Measurements from ENCODE around the gene PNISR.

The PNISR gene

GRCh38 chr6:99359800-99360199, 65.3 kb downstream of the PNISR start:
- no peak overlapping the region for H3K4me3 ChIP-seq (ENCODE audit: low read length)
- H3K79me2 ChIP-seq (ENCODE audit: control insufficient read depth, low read length): no peaks in the 10 kb centered on the region
- H3K27me3 ChIP-seq (ENCODE audit: control insufficient read depth, low read length): peaks cover 12% of the 10 kb centered on the region; the same call in 1 of the 2 replicates
- H4K20me1 ChIP-seq (ENCODE audit: control insufficient read depth, insufficient read depth, low read depth, low read length): no peaks in the 10 kb centered on the region
- no peaks in the 10 kb centered on the region for H3K9me3 ChIP-seq (ENCODE audit: control insufficient read depth, insufficient read depth, low read length)
- H3F3A ChIP-seq (ENCODE audit: control insufficient read depth, insufficient read depth): no peaks in the 10 kb centered on the region
- H3K9me2 ChIP-seq (replicated peaks; ENCODE audit: control insufficient read depth, low read length): no peaks in the 10 kb centered on the region
- no peak overlapping the region for H3K27ac ChIP-seq (ENCODE audit: low read depth, low read length)
- no peaks in the 10 kb centered on the region for H3K36me3 ChIP-seq (ENCODE audit: control insufficient read depth, low read length)
- H3K4me2 ChIP-seq (ENCODE audit: low read length): no peak overlapping the region
- H3K4me1 ChIP-seq (ENCODE audit: control insufficient read depth, low read length): no peaks in the 10 kb centered on the region
- TF ChIP-seq, protein P1, sequence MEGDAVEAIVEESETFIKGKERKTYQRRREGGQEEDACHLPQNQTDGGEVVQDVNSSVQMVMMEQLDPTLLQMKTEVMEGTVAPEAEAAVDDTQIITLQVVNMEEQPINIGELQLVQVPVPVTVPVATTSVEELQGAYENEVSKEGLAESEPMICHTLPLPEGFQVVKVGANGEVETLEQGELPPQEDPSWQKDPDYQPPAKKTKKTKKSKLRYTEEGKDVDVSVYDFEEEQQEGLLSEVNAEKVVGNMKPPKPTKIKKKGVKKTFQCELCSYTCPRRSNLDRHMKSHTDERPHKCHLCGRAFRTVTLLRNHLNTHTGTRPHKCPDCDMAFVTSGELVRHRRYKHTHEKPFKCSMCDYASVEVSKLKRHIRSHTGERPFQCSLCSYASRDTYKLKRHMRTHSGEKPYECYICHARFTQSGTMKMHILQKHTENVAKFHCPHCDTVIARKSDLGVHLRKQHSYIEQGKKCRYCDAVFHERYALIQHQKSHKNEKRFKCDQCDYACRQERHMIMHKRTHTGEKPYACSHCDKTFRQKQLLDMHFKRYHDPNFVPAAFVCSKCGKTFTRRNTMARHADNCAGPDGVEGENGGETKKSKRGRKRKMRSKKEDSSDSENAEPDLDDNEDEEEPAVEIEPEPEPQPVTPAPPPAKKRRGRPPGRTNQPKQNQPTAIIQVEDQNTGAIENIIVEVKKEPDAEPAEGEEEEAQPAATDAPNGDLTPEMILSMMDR (IDR thresholded peaks at IDR 0.05; ENCODE audit: low read depth, low read length, poor library complexity, severe bottlenecking): no peak

DNA sequence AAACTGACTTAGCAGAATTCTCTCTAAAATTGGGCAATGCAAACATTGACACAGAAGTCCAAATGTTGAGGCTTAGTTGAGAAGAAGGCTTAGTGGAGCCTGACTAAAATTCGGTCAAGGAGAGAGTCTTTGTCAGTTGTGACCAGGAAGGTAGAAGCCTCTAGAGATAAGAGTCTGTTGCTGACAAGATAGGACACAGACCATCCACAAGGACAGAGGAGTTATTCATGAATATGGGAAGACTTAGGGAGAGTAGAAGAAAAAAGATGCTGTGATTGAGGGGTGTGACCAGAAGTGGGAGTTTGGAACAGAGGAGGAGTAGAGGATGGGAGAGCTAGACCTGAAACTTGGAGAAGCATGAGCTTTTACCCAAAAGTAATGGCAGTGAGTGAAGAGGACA, 68.5 kb downstream of the PNISR start:
- H3K4me2 ChIP-seq (ENCODE audit: low read length): no peak overlapping the region
- no peaks in the 10 kb centered on the region for H3K9me2 ChIP-seq (replicated peaks; ENCODE audit: control insufficient read depth, low read length)
- H3K27me3 ChIP-seq (ENCODE audit: control insufficient read depth, low read length): peaks cover 7% of the 10 kb centered on the region; the same call in 1 of the 2 replicates
- H3K9me3 ChIP-seq (ENCODE audit: control insufficient read depth, insufficient read depth, low read length): no peaks in the 10 kb centered on the region
- no peaks in the 10 kb centered on the region for H3K79me2 ChIP-seq (ENCODE audit: control insufficient read depth, low read length)
- no peaks in the 10 kb centered on the region for H3F3A ChIP-seq (ENCODE audit: control insufficient read depth, insufficient read depth)
- no peaks in the 10 kb centered on the region for H3K36me3 ChIP-seq (ENCODE audit: control insufficient read depth, low read length)
- H3K4me3 ChIP-seq (ENCODE audit: low read length): no peak overlapping the region
- no peak overlapping the region for H3K27ac ChIP-seq (ENCODE audit: low read depth, low read length)
- no peaks in the 10 kb centered on the region for H3K4me1 ChIP-seq (ENCODE audit: control insufficient read depth, low read length)
- TF ChIP-seq, protein P1 (IDR thresholded peaks at IDR 0.05; ENCODE audit: low read depth, low read length, poor library complexity, severe bottlenecking): no peak
- no peak for TF ChIP-seq EZH2phosphoT487 (IDR thresholded peaks at IDR 0.05; ENCODE audit: borderline replicate concordance, low read length)
- no peaks in the 10 kb centered on the region for H4K20me1 ChIP-seq (ENCODE audit: control insufficient read depth, insufficient read depth, low read depth, low read length)

GRCh38 chr6:99354983-99355382, 70.1 kb downstream of the PNISR start:
- no peaks in the 10 kb centered on the region for H3K36me3 ChIP-seq (ENCODE audit: control insufficient read depth, low read length)
- TF ChIP-seq EZH2phosphoT487 (IDR thresholded peaks at IDR 0.05; ENCODE audit: borderline replicate concordance, low read length): no peak
- TF ChIP-seq, protein P1 (IDR thresholded peaks at IDR 0.05; ENCODE audit: low read depth, low read length, poor library complexity, severe bottlenecking): no peak
- H3K4me3 ChIP-seq (ENCODE audit: low read length): no peak overlapping the region
- H3F3A ChIP-seq (ENCODE audit: control insufficient read depth, insufficient read depth): no peaks in the 10 kb centered on the region
- H3K9me2 ChIP-seq (replicated peaks; ENCODE audit: control insufficient read depth, low read length): no peaks in the 10 kb centered on the region
- H3K4me1 ChIP-seq (ENCODE audit: control insufficient read depth, low read length): no peaks in the 10 kb centered on the region
- H3K9me3 ChIP-seq (ENCODE audit: control insufficient read depth, insufficient read depth, low read length): no peaks in the 10 kb centered on the region
- no peaks in the 10 kb centered on the region for H4K20me1 ChIP-seq (ENCODE audit: control insufficient read depth, insufficient read depth, low read depth, low read length)
- no peak overlapping the region for H3K4me2 ChIP-seq (ENCODE audit: low read length)
- no peaks in the 10 kb centered on the region for H3K79me2 ChIP-seq (ENCODE audit: control insufficient read depth, low read length)
- H3K27me3 ChIP-seq (ENCODE audit: control insufficient read depth, low read length): peaks cover 17% of the 10 kb centered on the region
- no peak overlapping the region for H3K27ac ChIP-seq (ENCODE audit: low read depth, low read length)

- Histone ChIP-seq H3K4me1 (ENCODE audit: control insufficient read depth, low read length) (no peaks in the 10 kb centered on the region), H3K79me2 (ENCODE audit: control insufficient read depth, low read length) (no peaks in the 10 kb centered on the region), H3K4me3 (ENCODE audit: low read length) (no peak overlapping the region), H3K9me2 (replicated peaks; ENCODE audit: control insufficient read depth, low read length) (no peaks in the 10 kb centered on the region), H3K27ac (ENCODE audit: low read depth, low read length) (no peak overlapping the region), H3K9me3 (ENCODE audit: control insufficient read depth, insufficient read depth, low read length) (no peaks in the 10 kb centered on the region), H3K4me2 (ENCODE audit: low read length) (no peak overlapping the region), H3K27me3 (ENCODE audit: control insufficient read depth, low read length) (peaks cover 32% of the 10 kb centered on the region), H3F3A (ENCODE audit: control insufficient read depth, insufficient read depth) (no peaks in the 10 kb centered on the region), H3K36me3 (ENCODE audit: control insufficient read depth, low read length) (no peaks in the 10 kb centered on the region), H4K20me1 (ENCODE audit: control insufficient read depth, insufficient read depth, low read depth, low read length) (no peaks in the 10 kb centered on the region)
- TF ChIP-seq, protein P1 (IDR thresholded peaks at IDR 0.05; ENCODE audit: low read depth, low read length, poor library complexity, severe bottlenecking): no peak
- no peak for TF ChIP-seq EZH2phosphoT487 (IDR thresholded peaks at IDR 0.05; ENCODE audit: borderline replicate concordance, low read length)
Measured at GRCh38 chr6:99353126-99353525, 72.0 kb downstream of the PNISR start.
